Left colon (tissue), 2 donors: ENCODE data around the gene C10orf90. TPM values are rescaled to one million over a fixed set of nuclear protein-coding genes. Genes with fewer than 3 reads are reported as not detected.

ENCODE experiments used
- ATAC-seq: fragments of 200-7000 bp; cut with Tn5 transposase; one replicate; pipeline ENCODE4 v1.9.1; 2020; ENCODE audit warnings: mild to moderate bottlenecking, moderate library complexity
- DNase-seq, 2 donors: peaks; one replicate each; pipeline ENCODE4 v3.0.0-alpha.2; 2020
- intact Hi-C, 2 donors: fragments of 100-400 bp; cut with DNase I in 1 of 2; cut with micrococcal nuclease in 1 of 2; formaldehyde crosslinking; loops; one replicate each; pipeline versions ENCODE4 v1.11.2 to v1.14.0; 2022; cut with DNase I, micrococcal nuclease
- total RNA-seq, 2 donors: library from RNA; stranded (reverse); fragmentation: NEBNext Ultra II Directional; extraction: Animal tissue kit (Norgen Biotek cat#: 25700); gene quantifications; one replicate each; pipeline ENCODE4 v1.2.1, GENCODE V29; 2021
- donor health status: DM: no; HTN: no; CAD: no.
- donor health status: DM: yes; HTN: yes; CAD: no.

Gene C10orf90
- total RNA-seq, 2 donors from 2014 or later = 0.18 TPM; not detected in 1

- ATAC-seq = no peak
- intact Hi-C loops = no loop called here
- no peak for DNase-seq
Observed at GRCh38 chr10:126459032-126459831, 211.3 kb downstream of the C10orf90 start.

GRCh38 chr10:126458466-126458865, 212.0 kb downstream of the C10orf90 start:
- DNase-seq (no peak), ATAC-seq (no peak)
- intact Hi-C loops = no loop called here

GRCh38 chr10:126456632-126457031, 213.9 kb downstream of the C10orf90 start:
- DNase-seq = no peak
- intact Hi-C loops = no loop called here
- ATAC-seq = no peak

- DNase-seq (no peak), ATAC-seq (no peak)
- intact Hi-C loops = no loop called here
Observed at GRCh38 chr10:126455766-126456405, 214.6 kb downstream of the C10orf90 start.

- ATAC-seq (no peak), DNase-seq (no peak)
- intact Hi-C loops = no loop called here
Observed at GRCh38 chr10:126455036-126455765, 215.3 kb downstream of the C10orf90 start.

- no peak for DNase-seq
- no peak for ATAC-seq
- intact Hi-C loops = no loop called here
Observed at GRCh38 chr10:126454045-126454751, 216.3 kb downstream of the C10orf90 start.

GRCh38 chr10:126452245-126452644, 218.2 kb downstream of the C10orf90 start:
- intact Hi-C loops = no loop called here
- ATAC-seq (no peak), DNase-seq (no peak)

GRCh38 chr10:126448091-126448490, 222.4 kb downstream of the C10orf90 start:
- ATAC-seq = no peak
- DNase-seq = no peak
- intact Hi-C loops = no loop called here

- DNase-seq = no peak
- intact Hi-C loops = no loop called here
- no peak for ATAC-seq
Observed at GRCh38 chr10:126439942-126440341, 230.6 kb downstream of the C10orf90 start.

- ATAC-seq (no peak), DNase-seq (no peak)
- intact Hi-C loops = no loop called here
Observed at GRCh38 chr10:126438407-126438783, 232.1 kb downstream of the C10orf90 start.

- DNase-seq (no peak), ATAC-seq (no peak)
- intact Hi-C loops = no loop called here
Observed at GRCh38 chr10:126437635-126438406, 232.7 kb downstream of the C10orf90 start.

GRCh38 chr10:126434235-126434634, 236.3 kb downstream of the C10orf90 start:
- no peak for ATAC-seq

GRCh38 chr10:126433351-126433750, 237.1 kb downstream of the C10orf90 start:
- intact Hi-C loops = no loop called here
- ATAC-seq = no peak
- DNase-seq = no peak

More at GRCh38 chr10:126434235-126434634, 236.3 kb downstream of the C10orf90 start:
- no peak for DNase-seq
- intact Hi-C loops = no loop called here

GRCh38 chr10:126432507-126432906, 238.0 kb downstream of the C10orf90 start:
- ATAC-seq = no peak
- intact Hi-C loops = no loop called here
- DNase-seq = no peak

- intact Hi-C loops = no loop called here
- DNase-seq (no peak), ATAC-seq (no peak)
Observed at GRCh38 chr10:126431816-126432215, 238.7 kb downstream of the C10orf90 start.

- ATAC-seq = no peak
- DNase-seq = no peak
- intact Hi-C loops = no loop called here
Observed at GRCh38 chr10:126430512-126430911, 240.0 kb downstream of the C10orf90 start.

- intact Hi-C loops = no loop called here
- ATAC-seq (no peak), DNase-seq (no peak)
Observed at GRCh38 chr10:126429275-126429674, 241.2 kb downstream of the C10orf90 start.

GRCh38 chr10:126425489-126426065, 244.9 kb downstream of the C10orf90 start:
- ATAC-seq (no peak), DNase-seq (no peak)
- intact Hi-C loops = no loop called here
